A204.1 (cell line): ENCODE data around the gene C10orf88.
"Not testable (repeated sequence)": the region's sequence is repeated elsewhere in the genome, so short reads cannot be mapped to it uniquely, and the experiment has no call there.

ENCODE experiments used
- FAIRE-seq: peaks from 2 replicates; lab custom pipeline; 2012; peaks lifted over from hg19 to GRCh38; lab: Jason Lieb, UNC

C10orf88 gene

GRCh38 chr10:122962405-122962804, 8.4 kb upstream of the C10orf88 start:
- no peak for FAIRE-seq

- FAIRE-seq = no peak
Measured at GRCh38 chr10:122957474-122957873, 3.4 kb upstream of the C10orf88 start.

DNA sequence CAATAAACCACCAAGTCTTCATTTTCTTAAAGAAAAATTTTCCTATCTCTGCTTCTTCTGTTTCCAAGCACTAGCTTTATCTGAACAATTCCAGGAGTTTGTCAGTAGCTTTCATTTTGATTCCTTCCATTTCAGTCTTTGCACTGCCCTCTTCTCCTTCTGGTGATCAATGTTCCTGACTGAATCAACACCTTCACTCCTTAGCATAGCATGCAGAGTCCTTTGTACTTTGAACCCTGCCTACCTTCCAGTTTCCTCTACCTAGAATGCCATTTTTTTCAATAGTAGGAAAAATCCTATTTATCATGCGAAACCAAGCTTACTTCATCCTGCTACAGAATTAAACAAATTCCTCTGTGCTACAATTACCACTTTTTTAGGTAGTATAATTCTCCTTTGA, 1.9 kb upstream of the C10orf88 start:
- no peak for FAIRE-seq

DNA sequence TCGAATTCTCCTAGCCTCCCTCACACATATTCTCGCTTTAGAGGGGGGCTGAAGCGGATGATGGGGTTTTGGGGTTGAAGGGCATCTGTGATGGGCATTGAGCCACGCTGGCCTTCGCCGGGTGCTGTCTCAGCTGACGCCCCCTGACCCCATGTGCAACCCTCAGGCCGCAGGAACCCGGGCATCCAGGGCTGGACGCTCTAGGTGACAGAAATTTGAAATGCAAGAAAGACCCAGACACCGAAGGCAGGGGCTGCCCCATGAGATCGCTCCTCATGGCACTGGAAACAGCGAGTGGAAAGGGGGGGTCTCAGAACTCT, 664 bp upstream of the C10orf88 start:
- FAIRE-seq = no peak

DNA sequence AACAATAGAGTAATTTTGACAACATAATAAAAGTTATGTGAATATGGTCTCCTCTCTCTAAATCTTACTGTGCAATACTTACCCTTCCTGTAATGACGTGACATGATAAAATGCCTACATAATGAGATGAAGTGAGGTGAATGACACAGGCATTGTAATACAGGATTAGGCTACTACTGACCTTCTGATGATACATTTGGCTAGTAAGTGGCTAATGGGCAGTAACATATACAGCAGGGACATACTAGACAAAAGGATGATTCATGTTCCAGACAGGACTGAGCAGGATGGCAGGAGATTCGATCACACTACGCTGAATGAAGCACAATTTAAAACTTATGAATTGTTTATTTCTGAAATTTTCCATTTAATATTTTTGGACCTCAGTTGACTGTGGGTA, 4.7 kb downstream of the C10orf88 start:
- no peak for FAIRE-seq

DNA sequence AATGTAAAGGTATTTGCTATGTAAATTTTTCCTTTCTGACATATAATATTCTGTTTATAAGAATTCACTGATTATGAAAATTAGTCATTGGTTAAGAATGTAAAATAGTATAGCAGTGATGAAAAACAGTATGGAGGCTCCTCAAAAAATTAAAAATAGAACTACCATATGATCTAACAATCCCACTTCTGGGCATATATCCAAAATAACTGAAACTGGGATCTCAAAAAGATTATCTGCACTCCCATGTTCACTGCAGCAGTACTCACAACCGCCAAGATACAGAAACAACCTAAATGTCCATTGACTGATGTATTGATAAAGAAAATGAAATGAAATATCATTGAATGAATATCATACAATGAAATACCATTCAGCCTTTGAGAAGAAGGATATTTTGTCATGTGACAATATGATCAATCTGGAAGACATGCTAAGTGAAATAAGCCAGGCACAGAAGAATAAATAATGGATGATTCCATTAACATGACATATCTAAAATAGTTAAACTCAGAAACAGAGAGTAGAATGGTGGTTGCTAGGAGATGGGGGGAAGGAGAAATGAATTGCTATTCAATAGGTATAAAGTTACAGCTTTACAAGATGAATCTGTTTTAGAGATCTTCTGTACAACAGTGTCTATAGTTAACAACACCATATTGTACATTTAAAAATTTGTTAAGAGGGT, 14.0 kb downstream of the C10orf88 start:
- FAIRE-seq = no peak

GRCh38 chr10:122939133-122939855, 14.7 kb downstream of the C10orf88 start:
- FAIRE-seq = peak; percentile 52

DNA sequence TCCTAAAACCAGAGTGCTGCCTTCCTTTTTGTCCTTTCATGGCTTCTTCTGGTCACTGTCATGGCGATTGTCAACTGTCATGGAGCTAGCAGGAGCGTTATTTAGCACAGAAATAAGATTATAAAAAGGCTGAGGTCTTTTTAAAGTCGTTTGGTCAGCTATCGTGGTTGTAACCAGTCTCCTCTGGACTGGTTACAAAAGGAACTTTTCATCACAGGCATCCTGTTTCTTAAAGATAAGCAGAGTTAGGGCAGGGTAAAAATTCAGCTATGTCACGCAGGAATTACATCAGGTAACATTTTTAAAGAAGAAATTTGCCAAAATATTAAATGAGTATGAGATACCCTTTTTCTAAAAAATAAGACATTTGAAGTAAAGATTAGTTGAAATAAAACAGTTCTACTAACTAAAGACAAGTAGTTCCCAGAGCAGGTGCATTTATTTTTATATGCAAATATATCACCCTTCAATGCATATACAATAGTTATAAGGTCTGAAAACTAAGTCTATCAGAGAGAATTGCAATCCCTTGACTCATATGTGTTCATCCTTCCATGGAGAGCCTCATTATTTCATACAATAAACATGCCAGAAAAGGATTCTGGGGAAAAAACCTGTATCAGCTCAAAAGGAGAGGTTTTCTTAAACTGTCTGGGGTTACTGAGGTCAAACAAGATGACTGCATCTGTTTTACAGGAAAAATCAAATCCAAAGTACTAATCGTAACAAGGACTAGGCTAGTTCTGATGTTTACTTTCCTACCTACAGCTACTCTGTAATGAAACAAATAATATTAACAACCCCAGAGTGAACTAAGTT, 22.7 kb downstream of the C10orf88 start:
- FAIRE-seq = no peak

- no peak for FAIRE-seq
Measured at GRCh38 chr10:122930140-122930539, 23.9 kb downstream of the C10orf88 start.

DNA sequence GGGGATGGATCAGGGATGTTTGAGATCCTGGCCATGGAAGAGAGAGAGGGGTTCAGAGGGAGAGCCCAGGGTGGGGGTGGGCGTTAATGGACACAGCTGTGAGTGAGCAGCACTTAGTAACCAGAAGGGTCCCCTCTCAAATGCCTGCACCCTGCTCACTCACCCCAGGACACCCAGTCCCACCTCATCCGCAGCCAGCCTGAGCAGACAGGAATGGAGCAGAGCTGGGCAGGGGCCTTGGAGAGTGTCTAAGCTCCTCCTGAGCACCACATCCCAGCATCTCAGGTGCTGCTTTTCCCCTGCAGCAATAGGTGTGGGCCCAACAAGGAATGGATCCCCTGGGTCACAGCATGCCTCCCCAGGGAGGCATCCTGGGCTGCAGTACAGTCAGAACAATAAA, 38.3 kb downstream of the C10orf88 start:
- no peak for FAIRE-seq

DNA sequence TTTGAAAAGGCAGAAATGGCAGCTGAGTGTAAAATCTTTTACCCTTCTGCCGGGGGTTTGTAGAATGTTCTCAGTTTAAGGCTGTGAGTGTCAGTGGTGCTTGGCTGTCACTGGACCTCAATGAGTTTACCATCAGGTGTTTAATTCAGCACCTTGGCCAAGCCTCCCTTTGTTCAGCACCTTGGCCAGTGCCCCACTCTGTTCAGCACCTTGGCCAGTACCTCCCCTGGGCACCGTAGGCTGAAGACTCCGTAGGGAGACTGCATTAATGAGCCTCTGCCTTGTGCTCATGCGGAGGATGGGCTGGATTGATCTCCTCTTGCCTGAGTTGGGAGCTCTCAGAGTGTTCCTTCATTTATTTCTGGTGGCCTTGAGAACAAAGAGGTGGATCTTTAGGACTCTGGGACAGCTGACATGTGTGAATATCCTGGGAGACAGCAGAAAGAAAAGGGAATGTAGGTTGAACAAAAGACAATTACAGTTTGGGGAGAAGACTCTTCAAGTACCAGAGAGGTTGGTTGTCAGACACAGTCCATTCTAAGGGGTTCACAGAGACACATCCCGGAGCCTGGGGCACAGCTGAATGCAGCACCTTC, 42.0 kb downstream of the C10orf88 start:
- FAIRE-seq = no peak

- no peak for FAIRE-seq
Measured at GRCh38 chr10:122910310-122910709, 43.7 kb downstream of the C10orf88 start, which contains the start of gene FAM24A. TSS of gene FAM24A (plus strand) at chr10:122910610. CDS start at chr10:122911635, 1,025 bp downstream.

- not testable (repeated sequence) for FAIRE-seq
Measured at GRCh38 chr10:122903861-122904260, 50.2 kb downstream of the C10orf88 start.

DNA sequence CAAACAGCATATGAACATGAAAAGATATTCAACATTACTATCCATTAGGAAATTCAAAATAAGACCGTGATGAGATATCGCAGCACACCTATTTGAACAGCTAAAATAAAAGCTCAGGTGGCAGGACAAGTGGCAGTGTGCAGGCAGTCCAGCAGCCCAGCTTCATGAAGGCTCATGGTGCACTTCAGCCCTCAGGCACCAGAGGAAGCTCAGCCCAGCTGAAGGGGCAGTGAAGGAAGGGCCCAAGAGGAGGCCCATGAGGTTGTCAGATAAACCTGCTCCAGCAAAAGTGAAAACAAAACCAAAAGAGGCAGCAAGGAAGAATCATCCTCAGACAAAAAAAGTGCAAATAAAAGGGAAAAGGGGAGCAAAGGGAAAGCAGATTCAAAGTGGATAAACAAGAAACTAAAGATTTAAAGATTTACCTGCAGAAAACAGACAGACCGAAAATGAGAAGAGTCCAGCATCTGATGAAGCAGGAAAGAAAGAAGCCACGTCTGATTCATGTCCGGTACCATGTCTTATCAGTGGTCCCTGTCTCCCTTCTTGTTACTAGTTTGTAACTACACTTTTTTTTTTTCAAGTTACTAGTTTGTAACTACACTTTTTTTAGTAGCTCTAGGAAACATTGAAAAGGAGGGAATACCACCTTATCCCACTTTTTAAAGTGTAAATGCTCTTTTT, 59.6 kb downstream of the C10orf88 start:
- no peak for FAIRE-seq

DNA sequence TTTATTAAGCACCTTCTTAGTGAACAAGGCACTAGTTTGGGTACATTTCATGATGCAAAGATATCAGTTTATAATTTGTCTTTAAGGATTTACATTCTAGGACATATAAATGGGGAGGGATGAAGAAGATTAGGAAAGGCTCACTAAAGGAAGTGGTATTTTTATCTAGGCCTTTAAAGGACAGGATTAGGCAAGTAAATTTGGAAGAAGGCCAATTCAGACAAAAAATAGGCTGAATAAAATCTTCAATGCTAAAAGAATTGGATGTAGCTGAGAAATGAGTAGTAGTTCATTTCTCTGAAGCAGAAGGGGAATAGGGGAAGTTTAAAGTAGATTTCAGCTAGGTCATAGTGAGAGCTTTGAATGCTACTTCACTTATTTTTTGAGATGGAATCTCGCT, 69.9 kb downstream of the C10orf88 start:
- FAIRE-seq = no peak

DNA sequence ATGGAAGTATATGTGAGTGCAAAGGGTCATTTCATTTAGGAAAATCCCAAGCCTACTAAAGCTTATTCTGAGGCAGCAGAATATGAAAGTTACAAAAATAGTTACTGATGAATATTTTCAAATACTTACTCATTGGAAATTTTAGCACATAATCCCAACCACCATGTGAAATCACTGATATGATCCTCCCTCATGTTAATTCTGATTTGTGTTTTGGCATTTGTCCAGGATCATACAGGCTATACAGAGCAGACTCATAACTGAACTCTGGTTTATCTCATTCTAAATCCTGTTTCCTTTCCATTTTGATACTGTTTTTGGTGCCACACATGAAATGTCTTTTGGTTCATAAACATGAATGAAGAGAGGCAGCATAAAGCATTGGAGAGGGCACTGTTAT, 71.3 kb downstream of the C10orf88 start:
- no peak for FAIRE-seq
